ENCODE data around the gene MYL3. TPM values are rescaled to one million over a fixed set of nuclear protein-coding genes. Genes with fewer than 3 reads are reported as not detected.
"Not testable (repeated sequence)": the region's sequence is repeated elsewhere in the genome, so short reads cannot be mapped to it uniquely, and the experiment has no call there.

Gene MYL3
- total RNA-seq, 1 experiment from 2014 or later, result not detected

- DNase-seq (ENCODE audit: extremely low read depth, low read depth), result no peak
Observed at GRCh38 chr3:46831316-46831715, 31.9 kb downstream of the MYL3 start.

- DNase-seq (ENCODE audit: extremely low read depth, low read depth), result no peak
Observed at GRCh38 chr3:46830801-46831200, 32.4 kb downstream of the MYL3 start.

DNA sequence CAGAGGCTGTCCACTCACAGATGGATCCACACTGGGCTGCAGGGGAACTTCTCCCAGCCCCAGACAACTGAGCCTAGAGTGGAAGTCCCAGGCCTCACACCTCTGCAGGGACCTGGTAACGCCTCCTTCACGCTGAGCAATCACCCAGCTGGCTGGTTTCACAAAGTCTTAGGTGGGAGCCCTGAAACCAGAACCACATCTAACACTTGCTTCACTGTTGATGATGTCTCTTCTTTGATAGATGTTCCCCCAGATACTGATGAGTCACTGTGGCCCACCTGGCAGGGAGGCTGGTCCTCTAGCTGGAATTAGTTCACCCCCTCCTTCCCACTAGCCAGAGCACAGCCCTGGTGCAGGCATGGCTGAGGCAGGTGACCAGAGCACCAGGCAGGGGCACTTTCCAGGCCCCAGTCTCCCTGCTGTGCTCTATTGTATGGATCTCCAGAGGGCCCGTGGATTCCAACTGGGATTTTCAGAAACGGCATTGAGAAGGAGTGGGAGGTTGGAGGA lies 33.5 kb downstream of the MYL3 start:
- no peak for DNase-seq (ENCODE audit: extremely low read depth, low read depth)

- no peak for DNase-seq (ENCODE audit: extremely low read depth, low read depth)
Observed at GRCh38 chr3:46825450-46825849, 37.8 kb downstream of the MYL3 start.

GRCh38 chr3:46824211-46824970 lies 38.9 kb downstream of the MYL3 start:
- DNase-seq (ENCODE audit: extremely low read depth, low read depth), result no peak

DNA sequence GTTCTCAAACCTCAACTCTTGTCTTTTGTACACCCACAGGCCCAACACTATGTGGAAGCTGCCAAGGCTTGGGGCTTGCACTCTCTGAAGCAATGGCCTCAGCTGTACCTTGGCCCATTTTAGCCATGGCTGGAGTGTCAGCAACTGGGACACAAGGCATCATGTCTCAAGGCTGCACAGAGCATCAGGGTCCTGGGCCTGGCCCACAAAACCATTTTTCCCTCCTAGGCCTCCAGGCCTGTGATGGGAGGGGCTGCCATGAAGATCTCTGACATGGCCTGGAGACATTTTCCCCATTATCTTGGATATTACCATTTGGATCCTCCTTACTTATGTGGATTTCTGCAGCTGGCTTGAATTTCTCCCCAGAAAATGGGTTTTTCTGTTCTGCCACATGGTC lies 39.9 kb downstream of the MYL3 start:
- DNase-seq (ENCODE audit: extremely low read depth, low read depth), result not testable (repeated sequence)

- no peak for DNase-seq (ENCODE audit: extremely low read depth, low read depth)
Observed at GRCh38 chr3:46821553-46821952, 41.7 kb downstream of the MYL3 start.

GRCh38 chr3:46820852-46821251 lies 42.4 kb downstream of the MYL3 start:
- no peak for DNase-seq (ENCODE audit: extremely low read depth, low read depth)

- DNase-seq (ENCODE audit: extremely low read depth, low read depth), result peak; percentile 19
Observed at GRCh38 chr3:46812237-46812791, 50.9 kb downstream of the MYL3 start.

DNA sequence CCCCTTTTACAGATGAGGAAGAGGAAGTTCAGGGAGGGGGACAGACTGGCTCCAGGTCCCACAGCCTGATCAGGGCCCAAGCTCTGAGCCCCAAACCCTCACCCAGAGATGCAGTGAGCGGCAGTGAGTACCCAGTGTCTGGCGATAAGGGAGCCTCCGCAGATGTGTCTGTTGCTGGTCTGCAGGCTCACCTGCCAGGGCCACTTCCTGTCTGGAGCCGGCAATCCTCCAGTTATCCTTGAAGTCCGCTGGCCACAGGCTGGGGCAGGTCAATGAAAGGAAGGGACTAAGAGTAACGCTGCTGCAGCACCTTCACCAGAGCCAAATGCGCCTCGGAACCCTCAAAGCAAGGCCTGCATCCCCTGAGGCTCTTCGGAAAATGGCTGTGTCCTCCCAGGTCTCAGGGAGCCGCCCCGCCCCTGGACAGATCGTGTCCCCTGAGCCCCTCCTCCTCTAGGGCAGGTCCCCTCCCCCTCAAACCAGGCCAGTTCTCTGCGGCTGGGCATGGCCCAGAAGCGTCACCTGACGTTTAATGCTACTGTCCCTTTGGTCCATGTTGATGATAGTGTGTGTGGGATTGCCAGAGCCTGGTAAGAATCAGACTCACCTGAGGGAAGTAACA lies 51.5 kb downstream of the MYL3 start:
- no peak for DNase-seq (ENCODE audit: extremely low read depth, low read depth)

DNA sequence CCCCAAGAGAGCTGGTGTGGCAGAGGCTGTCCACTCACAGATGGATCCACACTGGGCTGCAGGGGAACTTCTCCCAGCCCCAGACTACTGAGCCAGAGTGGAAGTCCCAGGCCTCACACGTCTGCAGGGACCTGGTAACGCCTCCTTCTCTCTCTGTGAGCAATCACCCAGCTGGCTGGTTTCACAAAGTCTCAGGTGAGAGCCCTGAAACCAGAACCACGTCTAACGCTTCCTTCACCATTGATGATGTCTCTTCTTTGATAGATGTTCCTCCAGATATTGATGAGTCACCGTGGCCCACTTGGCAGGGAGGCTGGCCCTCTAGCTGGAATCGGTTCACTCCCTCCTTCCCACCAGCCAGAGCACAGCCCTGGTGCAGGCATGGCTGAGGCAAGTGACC lies 54.5 kb downstream of the MYL3 start:
- DNase-seq (ENCODE audit: extremely low read depth, low read depth), result not testable (repeated sequence)

Other genes starting within 250 kb of the MYL3 start
- 1.4 and 2.9 TPM in 2 replicates for gene ALS2CL, start 169.8 kb downstream of the MYL3 start, total RNA-seq (2014; rRNA removed; shearing (Covaris generic))
- gene TMIE, start 162.1 kb downstream of the MYL3 start, total RNA-seq (2014; rRNA removed; shearing (Covaris generic)), result 0.58 and 0.77 TPM in 2 replicates
- not detected in 2 replicates for gene PRSS50, start 145.6 kb downstream of the MYL3 start, total RNA-seq (2014; rRNA removed; shearing (Covaris generic))
- 0.20 and 0.30 TPM in 2 replicates for gene PTH1R, start 14.3 kb upstream of the MYL3 start, total RNA-seq (2014; rRNA removed; shearing (Covaris generic))
- 33.1 and 40.5 TPM in 2 replicates for gene CCDC12, start 113.3 kb upstream of the MYL3 start, total RNA-seq (2014; rRNA removed; shearing (Covaris generic))
- gene NBEAL2, start 116.2 kb upstream of the MYL3 start, total RNA-seq (2014; rRNA removed; shearing (Covaris generic)), result 14.8 and 16.3 TPM in 2 replicates

Data from NCI-H460 (cell line).